ENCODE data around the gene CSNK1D.

The CSNK1D gene

DNA sequence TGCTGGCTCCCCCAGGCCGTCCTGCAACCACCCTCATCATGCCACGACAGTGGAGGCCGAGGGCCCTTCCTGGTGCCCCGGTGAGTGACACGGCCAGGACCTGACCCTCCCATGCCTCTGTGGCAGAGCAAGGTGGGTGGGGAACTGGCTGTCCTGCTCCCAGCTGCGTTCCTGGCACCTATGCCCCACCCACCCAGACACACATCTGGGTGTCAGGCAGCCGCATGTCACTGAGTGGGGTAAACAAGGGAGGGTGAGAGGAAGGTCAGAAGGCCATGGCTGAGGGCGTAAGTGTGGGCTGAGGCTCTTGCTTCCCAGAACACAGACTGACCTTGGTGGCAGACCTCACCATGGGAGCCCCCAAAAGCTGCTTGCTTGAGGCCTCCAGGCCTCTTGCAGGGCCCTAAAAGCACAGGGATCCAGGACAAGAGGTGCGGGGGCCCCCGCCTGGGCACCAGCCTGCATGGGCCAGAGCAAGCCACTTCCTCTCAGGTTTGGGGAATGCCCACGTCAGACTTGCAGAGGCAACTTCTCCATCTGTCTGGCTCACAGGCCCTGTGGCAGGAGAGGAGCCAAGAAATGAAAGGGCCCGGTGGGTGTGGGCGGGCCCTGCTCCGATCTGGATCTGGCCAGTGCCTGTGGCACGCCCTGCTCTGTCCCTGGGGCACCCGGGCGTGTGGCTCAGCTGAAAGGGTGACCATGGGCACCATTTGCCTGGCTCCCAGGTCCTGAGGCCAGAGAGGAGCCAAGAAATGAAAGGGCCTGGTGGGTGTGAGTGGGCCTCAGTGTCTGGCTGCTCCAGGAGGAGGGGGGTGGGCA is 57.0 kb downstream of the CSNK1D start:
- peak; percentile 85 for DNase-seq (ENCODE audit: low read depth)
- peak overlapping the region; percentile 28 for H3K4me3 ChIP-seq (ENCODE audit: low read depth, low read length)
- TF ChIP-seq, protein P1, sequence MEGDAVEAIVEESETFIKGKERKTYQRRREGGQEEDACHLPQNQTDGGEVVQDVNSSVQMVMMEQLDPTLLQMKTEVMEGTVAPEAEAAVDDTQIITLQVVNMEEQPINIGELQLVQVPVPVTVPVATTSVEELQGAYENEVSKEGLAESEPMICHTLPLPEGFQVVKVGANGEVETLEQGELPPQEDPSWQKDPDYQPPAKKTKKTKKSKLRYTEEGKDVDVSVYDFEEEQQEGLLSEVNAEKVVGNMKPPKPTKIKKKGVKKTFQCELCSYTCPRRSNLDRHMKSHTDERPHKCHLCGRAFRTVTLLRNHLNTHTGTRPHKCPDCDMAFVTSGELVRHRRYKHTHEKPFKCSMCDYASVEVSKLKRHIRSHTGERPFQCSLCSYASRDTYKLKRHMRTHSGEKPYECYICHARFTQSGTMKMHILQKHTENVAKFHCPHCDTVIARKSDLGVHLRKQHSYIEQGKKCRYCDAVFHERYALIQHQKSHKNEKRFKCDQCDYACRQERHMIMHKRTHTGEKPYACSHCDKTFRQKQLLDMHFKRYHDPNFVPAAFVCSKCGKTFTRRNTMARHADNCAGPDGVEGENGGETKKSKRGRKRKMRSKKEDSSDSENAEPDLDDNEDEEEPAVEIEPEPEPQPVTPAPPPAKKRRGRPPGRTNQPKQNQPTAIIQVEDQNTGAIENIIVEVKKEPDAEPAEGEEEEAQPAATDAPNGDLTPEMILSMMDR (IDR thresholded peaks at IDR 0.05; ENCODE audit: insufficient read depth, low read depth, low read length, missing control alignments), result no peak

DNA sequence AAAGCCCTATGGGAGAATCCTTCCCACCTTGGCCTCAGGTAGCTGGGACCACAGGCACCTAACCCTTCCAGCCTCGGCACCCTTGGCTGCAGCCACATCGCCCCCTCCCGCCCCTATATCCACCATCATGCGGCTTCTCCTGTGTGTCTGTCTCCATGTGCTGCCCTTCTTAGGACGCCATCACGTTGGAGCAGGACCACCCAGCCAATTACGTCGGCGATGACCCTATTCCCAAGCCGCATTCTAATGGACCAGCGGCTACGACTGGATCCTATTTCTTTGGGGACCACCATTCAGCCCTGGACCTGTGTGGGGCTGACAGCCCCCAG is 57.6 kb downstream of the CSNK1D start:
- DNase-seq (ENCODE audit: low read depth), result no peak
- no peak overlapping the region for H3K4me3 ChIP-seq (ENCODE audit: low read depth, low read length)
- TF ChIP-seq, protein P1 (IDR thresholded peaks at IDR 0.05; ENCODE audit: insufficient read depth, low read depth, low read length, missing control alignments), result no peak

DNA sequence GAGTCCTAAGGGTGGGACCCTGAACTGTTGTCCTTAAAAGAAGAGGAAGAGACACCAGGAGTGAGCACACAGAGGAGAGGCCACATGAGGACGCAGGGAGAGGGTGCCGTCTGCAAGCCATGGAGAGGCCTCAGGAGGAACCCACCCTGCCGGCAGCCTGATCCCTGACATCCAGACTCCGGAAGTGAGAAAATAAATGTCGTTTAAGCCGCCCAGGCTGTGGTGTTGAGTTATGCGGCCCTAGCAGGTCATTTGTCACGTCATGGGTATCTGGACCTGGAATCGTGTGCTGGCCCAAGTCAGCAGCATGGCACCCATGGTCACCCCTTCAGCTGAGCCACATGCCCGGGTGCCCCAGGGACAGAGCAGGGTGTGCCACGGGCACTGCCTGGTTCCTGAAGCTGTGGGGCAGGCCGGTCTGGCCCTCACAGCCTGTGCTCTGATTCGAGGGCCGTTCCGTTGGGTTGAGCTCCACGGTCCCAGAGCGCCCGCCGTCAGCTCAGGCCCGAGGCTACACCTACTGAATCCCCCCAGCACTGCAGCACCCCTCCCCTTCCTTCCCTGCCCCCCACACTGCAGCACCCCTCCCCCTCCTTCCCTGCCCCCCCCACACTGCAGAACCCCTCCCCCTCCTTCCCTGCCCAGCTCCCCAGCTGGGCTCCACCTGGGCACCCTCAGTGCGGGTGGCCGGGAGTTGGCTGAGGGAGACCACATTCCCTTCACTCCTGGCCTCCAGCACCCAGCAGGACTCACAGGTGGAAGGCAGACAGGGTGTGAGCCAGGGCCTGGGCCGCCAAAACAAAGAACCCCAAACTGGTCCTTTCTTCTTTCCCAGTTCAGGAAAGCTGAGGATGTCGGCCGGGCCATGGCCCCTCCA is 58.2 kb downstream of the CSNK1D start:
- TF ChIP-seq, protein P1 (IDR thresholded peaks at IDR 0.05; ENCODE audit: insufficient read depth, low read depth, low read length, missing control alignments), result no peak
- H3K4me3 ChIP-seq (ENCODE audit: low read depth, low read length), result no peak overlapping the region
- DNase-seq (ENCODE audit: low read depth), result peak; percentile 58

DNA sequence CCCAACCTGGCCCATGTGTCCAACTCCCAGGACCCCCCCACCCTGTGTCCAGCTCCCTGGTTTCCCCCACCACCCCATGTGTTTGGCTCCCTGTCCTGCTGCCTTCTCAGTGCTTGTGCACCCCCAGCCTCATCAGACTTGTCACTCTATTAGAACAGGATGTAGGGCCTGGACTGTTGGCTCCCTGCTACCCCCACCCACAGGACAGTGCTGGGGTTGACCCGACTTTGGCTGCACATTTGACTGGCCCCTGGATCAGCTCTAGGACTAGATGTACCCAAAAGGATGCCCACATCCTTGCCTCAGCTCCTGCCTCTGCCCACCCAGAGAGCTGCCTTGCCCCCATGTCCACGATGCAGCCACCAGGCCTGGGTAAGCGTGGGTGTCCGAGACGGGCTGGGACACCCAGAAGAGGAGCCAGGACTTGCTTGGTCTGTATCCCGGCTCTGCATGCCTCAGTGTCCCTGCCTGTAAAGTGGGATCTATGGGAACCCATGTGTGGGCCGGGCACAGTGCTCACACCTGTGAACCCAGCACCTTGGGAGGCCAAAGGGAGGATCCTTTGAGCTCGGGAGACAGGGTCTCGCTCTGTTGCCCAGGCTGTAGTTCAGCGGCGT is 59.4 kb downstream of the CSNK1D start:
- TF ChIP-seq, protein P1 (IDR thresholded peaks at IDR 0.05; ENCODE audit: insufficient read depth, low read depth, low read length, missing control alignments), result no peak
- no peak overlapping the region for H3K4me3 ChIP-seq (ENCODE audit: low read depth, low read length)
- no peak for DNase-seq (ENCODE audit: low read depth)

DNA sequence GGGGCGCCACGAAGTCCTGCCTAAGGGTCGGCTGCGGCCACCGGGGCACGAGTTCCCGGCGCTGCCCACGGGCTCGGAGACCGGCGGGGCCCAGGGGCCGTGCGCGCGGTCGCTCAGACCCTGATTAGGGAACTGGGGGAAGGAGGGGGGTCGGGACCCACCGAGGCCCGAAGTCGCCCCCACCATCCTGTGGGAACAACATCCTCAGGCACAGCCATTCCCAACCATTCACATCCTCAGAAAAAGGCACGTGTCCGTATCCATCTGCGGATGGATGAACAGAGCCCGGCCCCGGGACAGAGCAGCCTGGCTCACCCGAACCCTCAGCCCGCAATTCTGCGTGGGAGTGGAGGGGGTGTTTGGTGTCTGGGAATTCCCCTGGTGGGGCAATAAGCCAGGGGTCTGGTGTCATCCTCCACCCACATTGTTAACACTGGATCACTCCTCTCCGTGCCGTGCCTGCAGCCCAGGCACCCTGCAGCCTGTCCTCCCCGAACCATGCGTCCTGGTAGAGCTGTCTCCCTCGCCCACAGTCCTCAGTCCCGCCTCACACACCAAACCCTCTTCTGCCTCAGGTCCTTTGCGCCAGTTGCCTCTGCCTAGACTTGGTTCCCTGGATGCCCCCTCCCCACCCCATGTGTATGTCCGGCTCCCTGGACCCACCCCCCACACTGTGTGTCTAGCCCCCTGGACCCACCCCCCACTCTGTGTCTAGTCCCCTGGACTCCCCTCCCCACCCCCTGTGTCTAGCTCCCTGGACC is 60.1 kb downstream of the CSNK1D start:
- no peak for DNase-seq (ENCODE audit: low read depth)
- peak overlapping the region; percentile 83 for H3K4me3 ChIP-seq (ENCODE audit: low read depth, low read length)
- TF ChIP-seq, protein P1 (IDR thresholded peaks at IDR 0.05; ENCODE audit: insufficient read depth, low read depth, low read length, missing control alignments), result no peak

Measured in GM12865 (cell line).